ENCODE data around the gene GHR.

Gene GHR

DNA sequence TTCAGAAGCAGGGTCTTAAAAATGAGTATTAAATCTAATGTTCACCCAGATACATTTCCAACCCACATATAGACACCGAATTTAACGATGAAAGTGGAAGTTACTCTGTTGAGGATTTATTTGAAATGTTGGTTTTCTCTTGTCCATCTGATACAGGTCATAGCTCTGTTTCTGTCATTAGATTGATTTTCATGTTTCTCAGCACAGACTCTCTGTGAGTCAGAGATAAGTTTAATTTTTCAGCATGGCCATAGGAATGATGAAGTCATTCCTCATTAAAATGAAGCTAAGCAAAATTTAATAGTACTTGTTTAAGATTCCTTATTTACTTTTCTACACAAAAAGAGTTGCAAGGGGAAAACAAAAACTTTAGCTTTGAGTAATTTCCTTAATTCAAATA lies 38.8 kb downstream of the GHR start:
- no peak for DNase-seq (ENCODE audit: low spot score)

DNA sequence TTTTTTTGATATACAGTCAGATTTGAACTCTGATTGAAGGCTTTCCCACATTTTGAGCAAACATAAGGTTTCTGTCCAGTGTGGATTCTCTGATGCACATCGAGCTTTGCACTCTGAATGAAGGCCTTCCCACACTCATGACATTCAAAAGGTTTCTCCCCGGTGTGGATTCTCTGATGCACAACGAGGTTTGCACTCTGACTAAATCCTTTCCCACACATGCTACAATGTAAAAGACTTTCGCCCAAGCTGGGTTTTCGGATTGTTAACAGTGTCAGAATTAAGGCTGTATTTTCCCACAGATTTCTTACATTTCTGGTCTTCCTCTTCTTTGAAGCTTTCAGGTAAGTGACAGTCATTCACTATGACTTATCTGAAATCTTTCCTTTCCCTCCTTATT lies 44.3 kb downstream of the GHR start:
- DNase-seq (ENCODE audit: low spot score): no peak

DNA sequence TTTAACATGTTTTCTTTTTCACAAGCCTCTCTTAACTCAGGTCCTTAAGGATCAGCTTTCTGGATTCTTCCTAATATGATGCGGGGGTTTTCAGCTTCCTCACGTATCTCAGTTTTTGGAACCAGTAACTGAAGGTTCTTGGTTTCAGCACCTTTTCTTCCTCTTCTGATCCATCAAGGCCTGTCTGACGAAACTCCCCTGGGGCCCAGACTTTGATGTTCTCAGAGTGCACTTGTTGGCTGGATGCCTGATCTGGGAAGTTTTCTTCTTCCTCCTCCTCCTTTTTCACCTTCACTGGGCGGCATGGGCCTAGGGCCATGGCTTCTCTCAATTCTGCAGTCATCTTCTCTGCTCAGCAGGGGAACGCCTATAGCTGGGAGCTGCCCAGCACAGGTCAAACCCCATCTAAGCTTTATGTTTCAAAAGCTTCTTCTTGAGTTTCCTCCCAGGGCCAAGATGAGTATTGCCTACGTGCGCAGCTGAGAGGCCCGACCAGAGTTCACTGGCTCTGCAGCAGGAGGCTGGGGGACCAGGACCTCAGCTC lies 44.8 kb downstream of the GHR start:
- no peak for DNase-seq (ENCODE audit: low spot score)

GRCh38 chr5:42483472-42484154 lies 60.4 kb downstream of the GHR start:
- DNase-seq (ENCODE audit: low spot score): no peak

GRCh38 chr5:42487077-42487476 lies 63.8 kb downstream of the GHR start:
- DNase-seq (ENCODE audit: low spot score): no peak

- no peak for DNase-seq (ENCODE audit: low spot score)
These were observed 64.6 kb downstream of the GHR start for GRCh38 chr5:42487821-42488220.

GRCh38 chr5:42490831-42491230 lies 67.6 kb downstream of the GHR start:
- DNase-seq (ENCODE audit: low spot score): no peak

GRCh38 chr5:42491699-42492098 lies 68.5 kb downstream of the GHR start:
- DNase-seq (ENCODE audit: low spot score): no peak

DNA sequence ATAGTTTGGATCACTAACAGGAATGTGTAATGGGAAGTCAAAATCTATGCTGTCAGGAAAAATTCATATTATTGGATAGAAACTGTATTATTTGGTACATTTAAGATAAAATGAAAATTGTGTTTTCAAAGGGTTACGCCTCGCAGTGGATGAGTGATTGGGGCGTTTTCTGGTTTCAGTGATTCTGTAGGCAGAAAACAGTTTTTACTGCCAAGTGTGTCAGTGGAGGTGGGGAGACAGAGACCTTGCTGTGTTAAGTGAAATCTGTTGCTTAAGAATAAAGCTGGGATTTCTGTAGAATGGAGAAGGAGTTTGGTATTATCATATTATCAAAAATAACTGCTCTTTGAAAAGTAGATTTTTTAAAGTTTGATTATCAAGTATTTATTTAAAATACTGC lies 69.7 kb downstream of the GHR start:
- DNase-seq (ENCODE audit: low spot score): no peak

DNA sequence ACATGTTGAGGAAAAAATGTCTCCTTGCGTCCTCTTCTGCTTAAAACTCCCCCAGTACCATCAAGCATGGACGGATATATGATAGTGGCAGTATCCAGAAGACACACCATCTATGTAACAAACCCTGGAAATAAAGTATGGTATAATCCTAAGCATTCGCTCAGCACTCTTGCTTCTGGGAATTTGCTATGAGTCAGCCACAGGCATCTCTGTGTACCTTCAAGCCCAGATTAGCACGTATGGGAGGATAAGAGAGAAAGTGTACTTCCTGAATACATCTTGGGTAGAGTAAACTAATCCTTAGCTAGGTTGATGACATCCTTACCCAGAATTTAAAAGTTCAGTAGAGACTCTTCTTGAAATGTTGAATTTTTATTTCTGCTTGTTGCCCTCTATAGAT lies 71.2 kb downstream of the GHR start:
- DNase-seq (ENCODE audit: low spot score): no peak

- DNase-seq (ENCODE audit: low spot score): no peak
These were observed 72.7 kb downstream of the GHR start for GRCh38 chr5:42495914-42496313.

DNA sequence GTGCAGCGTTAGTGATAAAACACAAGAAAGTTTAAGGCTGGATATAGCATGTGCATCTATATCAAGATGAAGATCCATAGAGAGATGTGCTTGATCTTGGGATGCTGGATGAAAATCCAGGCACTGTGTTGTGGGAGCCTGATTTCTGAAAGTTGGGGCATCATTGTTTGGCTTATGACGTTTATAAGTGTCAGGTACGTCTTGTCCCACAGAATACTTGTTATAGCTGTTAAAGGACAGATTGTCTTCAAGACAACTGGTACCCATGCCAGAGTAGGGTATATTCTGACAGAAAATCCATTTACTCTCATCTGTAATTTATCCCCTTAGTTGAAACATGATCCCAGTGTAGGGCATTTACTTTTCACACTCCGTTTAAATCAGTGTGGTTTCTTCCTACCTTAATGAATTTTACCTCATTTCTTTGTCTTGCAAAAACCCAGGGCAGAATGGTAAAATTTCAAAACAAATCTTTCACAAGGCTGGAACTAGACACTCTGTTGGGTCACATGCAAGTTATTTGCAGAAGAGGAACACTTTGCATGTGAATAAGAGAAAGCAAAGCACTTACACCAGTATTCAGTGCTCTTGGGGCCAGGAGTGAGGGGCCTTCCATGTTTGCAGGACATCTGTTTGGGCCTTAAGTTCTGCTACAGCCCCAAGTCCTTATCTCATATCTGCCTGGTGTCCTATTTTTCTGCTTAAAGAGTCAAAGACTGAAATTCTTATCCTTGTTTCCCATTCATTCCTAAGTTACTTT lies 73.3 kb downstream of the GHR start:
- no peak for DNase-seq (ENCODE audit: low spot score)

DNA sequence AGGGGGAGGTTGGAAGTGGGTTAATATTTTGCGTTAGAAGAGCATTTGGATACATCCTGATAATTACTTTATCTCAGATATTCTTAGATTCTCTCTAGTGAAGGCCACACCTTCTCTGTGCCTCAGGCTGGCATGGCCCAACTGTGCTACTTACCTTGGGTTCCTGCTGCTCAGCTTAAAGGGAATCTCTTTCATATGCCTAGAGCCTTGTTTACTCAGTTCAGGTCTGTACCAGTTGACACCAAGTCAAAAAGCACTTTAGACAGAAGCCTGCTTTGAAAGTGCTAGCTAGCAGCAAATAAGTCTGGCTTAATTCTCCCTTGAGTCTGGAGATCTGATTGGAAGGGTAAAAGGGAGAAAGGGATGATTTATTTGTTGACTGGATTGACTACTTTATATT lies 74.8 kb downstream of the GHR start:
- DNase-seq (ENCODE audit: low spot score): no peak

- no peak for DNase-seq (ENCODE audit: low spot score)
These were observed 75.8 kb downstream of the GHR start for GRCh38 chr5:42499016-42499415.

- DNase-seq (ENCODE audit: low spot score): no peak
These were observed 76.9 kb downstream of the GHR start for GRCh38 chr5:42500003-42500599.

DNA sequence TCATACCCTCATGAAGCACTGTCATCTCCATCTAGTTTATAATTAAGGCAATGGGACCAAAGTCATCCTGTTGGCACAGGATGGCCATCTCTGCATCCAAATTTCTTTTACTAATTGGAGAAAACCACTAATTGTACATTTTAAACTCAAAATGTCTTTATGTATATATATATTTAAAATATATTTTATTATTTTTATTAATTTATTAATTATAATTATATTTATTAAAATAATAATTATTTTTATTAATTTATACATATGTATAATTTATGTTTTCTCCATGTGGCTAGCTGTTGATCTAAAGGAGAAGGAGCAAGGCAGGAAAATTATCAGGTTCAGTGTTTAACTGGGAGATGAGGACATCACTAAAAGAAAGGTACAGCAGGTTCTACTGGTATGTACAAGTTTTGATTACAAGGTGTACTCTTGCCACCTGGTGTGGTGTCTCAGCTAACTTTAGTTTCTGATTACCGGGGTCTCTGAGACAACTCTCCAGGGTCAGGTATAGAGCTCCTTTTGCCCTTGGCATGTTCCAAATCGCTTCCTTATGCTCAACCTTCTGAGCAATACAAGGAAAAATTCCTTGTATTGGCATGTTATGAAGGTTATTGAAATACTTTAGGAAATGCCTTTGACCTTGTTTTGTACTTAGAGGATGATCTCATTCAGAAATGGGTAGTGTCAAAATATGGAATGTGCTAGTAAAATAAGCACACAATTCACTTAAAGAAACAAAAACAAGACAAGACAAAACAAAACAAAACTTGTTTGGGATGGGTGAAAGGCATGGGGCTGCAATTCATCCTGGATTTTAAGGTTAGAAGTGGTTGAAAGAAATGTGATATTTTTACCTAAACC lies 79.6 kb downstream of the GHR start:
- no peak for DNase-seq (ENCODE audit: low spot score)

DNA sequence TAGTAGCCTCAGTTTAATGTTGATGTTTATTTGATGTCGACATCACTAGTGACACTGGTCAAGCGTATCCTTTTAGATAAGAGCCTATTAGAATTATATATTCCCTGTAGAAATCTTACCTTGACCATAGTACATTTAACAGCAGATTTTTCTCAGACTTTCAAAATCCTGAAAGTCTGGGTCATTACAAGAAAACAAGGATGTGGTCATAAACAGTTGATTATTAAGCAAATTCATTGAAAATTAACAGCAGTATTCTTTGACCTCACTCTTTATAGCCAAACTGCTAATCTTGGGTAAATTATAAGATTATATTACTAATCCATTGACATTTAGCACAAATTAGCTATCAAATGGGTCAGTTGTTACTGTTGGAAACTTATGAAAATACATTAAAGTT lies 83.4 kb downstream of the GHR start:
- no peak for DNase-seq (ENCODE audit: low spot score)

- no peak for DNase-seq (ENCODE audit: low spot score)
These were observed 84.3 kb downstream of the GHR start for GRCh38 chr5:42507451-42508097.

DNA sequence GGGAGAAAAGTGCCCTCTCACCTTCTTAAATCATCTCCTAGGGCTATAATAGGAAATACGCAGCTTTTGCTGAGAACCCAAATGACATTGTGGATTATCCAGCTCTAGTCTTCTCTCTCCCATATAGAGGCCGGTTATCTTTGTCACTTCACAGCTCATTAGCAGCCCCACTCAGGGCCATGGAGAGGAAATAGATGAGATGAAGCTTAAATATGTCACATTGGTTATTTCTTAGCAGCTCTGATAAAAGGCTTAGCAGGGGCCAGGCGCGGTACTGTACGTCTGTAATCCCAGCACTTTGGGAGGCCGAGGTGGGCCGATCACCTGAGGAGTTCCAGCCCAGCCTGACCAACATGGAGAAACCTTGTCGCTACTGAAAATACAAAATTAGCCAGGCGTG lies 90.0 kb downstream of the GHR start:
- DNase-seq (ENCODE audit: low spot score): no peak

DNA sequence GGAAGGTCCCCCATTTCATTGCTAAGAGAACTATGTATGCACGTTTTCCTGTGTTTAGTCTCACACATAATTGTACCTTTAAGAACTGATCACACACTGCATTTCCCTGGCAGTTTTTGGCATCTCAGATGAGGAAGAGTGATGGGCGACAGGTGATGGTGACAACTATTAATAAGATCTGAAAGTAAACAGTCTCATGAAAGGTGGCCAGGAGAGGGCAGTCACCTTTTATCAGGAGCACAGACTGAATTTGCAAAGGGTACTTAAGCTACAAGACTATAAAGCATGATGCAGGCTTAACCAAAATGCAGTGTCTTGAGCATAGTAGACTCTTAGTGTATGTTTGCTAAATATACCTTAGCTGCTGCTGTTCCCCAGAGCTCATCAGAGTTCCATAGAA lies 91.5 kb downstream of the GHR start:
- no peak for DNase-seq (ENCODE audit: low spot score)

GRCh38 chr5:42515504-42515903 lies 92.3 kb downstream of the GHR start:
- DNase-seq (ENCODE audit: low spot score): no peak

Data from left forelimb (tissue), 1 donor.